Tibial nerve (tissue), 4 donors: ENCODE measurements around the gene HOXA4. TPM values are rescaled to one million over a fixed set of nuclear protein-coding genes. Genes with fewer than 3 reads are reported as not detected.

Experiments
- DNase-seq, 2 donors: peaks; one replicate each; pipeline ENCODE4 v3.0.0-alpha.2; 2019; ENCODE audit warnings: low spot score in 2 of 2
- H3K27ac ChIP-seq, 4 donors: fragments of 200-600 bp; sonication (generic) in 3 of 4; one replicate each; pipeline ENCODE4 v1.5.1; 2017 to 2019; ENCODE audit warnings: mild to moderate bottlenecking in 1 of 4
- H3K27me3 ChIP-seq, 2 donors: fragments of 200-600 bp; sonication (generic) in 1 of 2; one replicate each; pipeline versions ENCODE4 v1.5.1 to v1.6.0; 2017 to 2019
- H3K36me3 ChIP-seq, 3 donors: fragments of 200-600 bp; sonication (generic); one replicate each; pipeline ENCODE4 v1.5.1; 2018 to 2019
- H3K4me1 ChIP-seq, 4 donors: fragments of 200-600 bp; sonication (generic) in 3 of 4; one replicate each; pipeline ENCODE4 v1.5.1; 2017 to 2019
- H3K4me3 ChIP-seq, 4 donors: fragments of 200-600 bp; sonication (generic) in 3 of 4; one replicate each; pipeline ENCODE4 v1.5.1; 2017 to 2019; ENCODE audit warnings: mild to moderate bottlenecking in 1 of 4, moderate library complexity in 1 of 4
- H3K9me3 ChIP-seq, 4 donors: fragments of 200-600 bp; sonication (generic) in 3 of 4; one replicate each; pipeline ENCODE4 v1.5.1; 2017 to 2019
- CTCF ChIP-seq, 5 experiments: fragments of 200-600 bp in 3 of 5; fragments of 450-650 bp in 2 of 5; sonication (generic) in 3 of 5; IDR thresholded peaks; one replicate each; pipeline ENCODE4 v1.5.1; 2016 to 2019; ENCODE audit warnings: antibody characterized with exemption in 5 of 5, mild to moderate bottlenecking in 3 of 5, moderate library complexity in 2 of 5
- EP300 ChIP-seq, 2 donors: sonication (generic); formaldehyde crosslinking; IDR thresholded peaks; one replicate each; pipeline ENCODE4 v1.6.1; 2017; ENCODE audit warnings: antibody characterized with exemption in 2 of 2, mild to moderate bottlenecking in 1 of 2
- POLR2A ChIP-seq, 2 donors: fragments of 450-650 bp; IDR thresholded peaks; one replicate each; pipeline ENCODE4 v1.6.1; 2017; ENCODE audit warnings: antibody characterized with exemption in 2 of 2, mild to moderate bottlenecking in 2 of 2, moderate library complexity in 2 of 2
- whole genome bisulfite sequencing, 2 donors: methylation state at CpG; one replicate each; pipeline ENCODE4 v1.1.5; 2018; 5-methylcytosine and 5-hydroxymethylcytosine counted together
- total RNA-seq, 4 donors: library from RNA; depleted of rRNA; stranded (reverse); fragments of >200 nt; gene quantifications; one replicate each; pipeline ENCODE4 v1.1.0, GENCODE V29; 2016

The HOXA4 gene
- total RNA-seq, 4 donors from 2014 or later = 4.4 to 6.3 (median 4.7) TPM

GRCh38 chr7:27165089-27165995, 34.8 kb upstream of the HOXA4 start, which contains the start of gene HOXA9:
HOXA9 (minus strand) TSS chr7:27165537; CDS start chr7:27165457, 80 bp downstream.
- peak; percentile 91 to 92 for DNase-seq
- TF ChIP-seq POLR2A (IDR thresholded peaks at IDR 0.05) = peak; percentile 33 to 56
- TF ChIP-seq EP300 (IDR thresholded peaks at IDR 0.05) = peak in 1 of 2 donors; percentile 73
- peak in 2 of 5 experiments; percentile 29 to 47 for TF ChIP-seq CTCF (IDR thresholded peaks at IDR 0.05)
- Histone ChIP-seq H3K4me3 (peak within 1 kb of the TSS; percentile 47 to 74 (median 53)), H3K9me3 (no peaks in the 10 kb centered on the region), H3K4me1 (peaks cover 0 to 82% (median 16%) of the 10 kb centered on the region in 4 donors), H3K27ac (peak within 1 kb of the TSS; percentile 77 to 94 (median 88)), H3K27me3 (peaks cover 0 to 91% of the 10 kb centered on the region in 2 donors), H3K36me3 (no peaks in the 10 kb centered on the region)
- 2% methylated on average over 46 to 82 of the region's 82 CpGs for WGBS, 2 donors

DNA sequence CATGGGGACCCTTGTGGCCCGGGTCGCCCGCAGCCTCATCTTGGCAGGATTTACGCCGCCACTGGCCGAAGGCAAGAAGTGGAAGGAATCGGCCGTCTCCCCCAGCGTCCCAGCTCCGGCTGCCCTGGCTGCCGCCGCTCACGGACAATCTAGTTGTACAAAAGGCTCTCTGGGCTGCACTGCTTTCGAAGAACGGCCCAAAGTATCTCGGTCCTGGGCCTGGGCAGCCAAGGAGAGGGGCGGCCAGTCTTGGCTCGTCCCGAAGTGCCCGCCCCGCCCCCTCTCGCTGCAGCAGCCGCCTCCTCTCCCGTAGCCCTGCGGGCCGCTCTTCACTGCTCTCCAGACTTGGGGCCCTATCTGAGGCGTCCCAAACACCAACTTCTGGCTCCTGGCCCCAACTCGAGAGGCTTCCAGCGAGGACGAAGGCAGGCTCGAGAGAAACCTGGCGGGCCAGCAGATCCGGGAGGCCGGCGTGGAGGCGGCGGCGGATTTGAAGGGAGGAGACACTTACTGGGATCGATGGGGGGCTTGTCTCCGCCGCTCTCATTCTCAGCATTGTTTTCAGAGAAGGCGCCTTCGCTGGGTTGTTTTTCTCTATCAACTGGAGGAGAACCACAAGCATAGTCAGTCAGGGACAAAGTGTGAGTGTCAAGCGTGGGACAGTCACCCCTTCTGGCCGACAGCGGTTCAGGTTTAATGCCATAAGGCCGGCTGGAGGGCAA, 34.0 kb upstream of the HOXA4 start:
- H3K4me3 ChIP-seq = peak overlapping the region; percentile 47 to 74 (median 53)
- TF ChIP-seq CTCF (IDR thresholded peaks at IDR 0.05) (peak in 2 of 5 experiments; percentile 13 to 19), POLR2A (IDR thresholded peaks at IDR 0.05) (no peak)
- H3K9me3 ChIP-seq = no peaks in the 10 kb centered on the region
- peak overlapping the region; percentile 71 to 88 (median 82) for H3K27ac ChIP-seq
- H3K27me3 ChIP-seq = peaks cover 0 to 91% of the 10 kb centered on the region in 2 donors
- no peaks in the 10 kb centered on the region for H3K36me3 ChIP-seq
- WGBS, 2 donors = 1 to 5% methylated on average over 26 to 33 of the region's 47 CpGs
- H3K4me1 ChIP-seq = peaks cover 0 to 78% (median 16%) of the 10 kb centered on the region in 4 donors
- no peak for DNase-seq

DNA sequence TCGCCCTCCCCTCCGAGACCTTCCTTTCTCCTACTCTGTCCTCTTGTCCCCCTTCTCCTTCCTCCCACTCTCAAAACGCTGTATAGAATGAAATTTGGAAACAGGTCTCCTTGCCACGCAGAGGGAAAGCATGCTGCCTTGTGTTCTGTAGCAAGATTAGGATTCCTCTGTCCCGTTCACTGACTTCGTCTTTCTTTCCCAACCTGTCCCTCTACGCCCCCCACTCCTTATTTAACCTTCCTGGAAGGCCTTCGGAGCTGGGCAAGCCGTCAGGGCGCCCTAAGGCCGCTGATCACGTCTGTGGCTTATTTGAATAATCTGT, 33.4 kb upstream of the HOXA4 start:
- Histone ChIP-seq H3K4me1 (peaks cover 0 to 72% (median 16%) of the 10 kb centered on the region in 4 donors), H3K27ac (peak overlapping the region in 3 of 4 donors; percentile 71 to 88 (median 87))

DNA sequence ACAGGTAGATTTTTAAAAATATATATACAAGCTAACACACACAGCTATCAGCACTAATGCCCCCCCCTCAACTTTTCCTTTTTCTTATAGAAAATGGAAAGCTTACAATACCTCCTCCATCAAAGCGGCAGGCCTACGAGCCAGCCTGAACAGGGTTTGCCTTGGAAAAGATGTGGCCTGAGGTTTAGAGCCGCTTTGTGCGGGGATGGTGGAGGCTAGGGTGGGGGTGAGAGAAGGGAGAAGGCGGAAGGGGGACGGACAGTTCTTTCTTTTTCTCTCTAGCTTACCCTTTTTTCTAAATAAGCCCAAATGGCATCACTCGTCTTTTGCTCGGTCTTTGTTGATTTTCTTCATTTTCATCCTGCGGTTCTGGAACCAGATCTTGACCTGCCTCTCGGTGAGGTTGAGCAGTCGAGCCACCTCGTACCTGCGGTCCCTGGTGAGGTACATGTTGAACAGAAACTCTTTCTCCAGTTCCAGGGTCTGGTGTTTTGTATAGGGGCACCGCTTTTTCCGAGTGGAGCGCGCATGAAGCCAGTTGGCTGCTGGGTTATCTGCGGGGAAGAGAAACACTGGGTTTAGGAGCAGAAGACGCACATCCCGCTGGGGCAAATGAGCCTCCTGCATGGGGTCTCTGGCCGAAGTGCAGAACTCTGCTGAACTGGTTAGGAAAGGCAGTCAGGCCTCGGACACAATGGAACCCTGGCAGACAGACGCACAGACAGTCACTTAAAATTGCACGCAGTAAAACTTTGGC, 32.9 kb upstream of the HOXA4 start:
- peak overlapping the region in 3 of 4 donors; percentile 71 to 88 (median 87) for H3K27ac ChIP-seq
- TF ChIP-seq POLR2A (IDR thresholded peaks at IDR 0.05) = no peak
- no peak for TF ChIP-seq EP300 (IDR thresholded peaks at IDR 0.05)
- TF ChIP-seq CTCF (IDR thresholded peaks at IDR 0.05) = no peak
- no peaks in the 10 kb centered on the region for H3K9me3 ChIP-seq
- no peaks in the 10 kb centered on the region for H3K36me3 ChIP-seq
- peak in 1 of 2 donors; percentile 10 for DNase-seq
- H3K4me1 ChIP-seq = peaks cover 0 to 72% (median 16%) of the 10 kb centered on the region in 4 donors
- 51 to 56% methylated on average over 24 of the region's 24 CpGs for WGBS, 2 donors
- H3K4me3 ChIP-seq = peak overlapping the region; percentile 47 to 74 (median 53)
- peaks cover 0 to 91% of the 10 kb centered on the region in 2 donors for H3K27me3 ChIP-seq

More for the DNA sequence above, 33.4 kb upstream of the HOXA4 start:
- Histone ChIP-seq H3K4me3 (peak overlapping the region; percentile 47 to 74 (median 53)), H3K36me3 (no peaks in the 10 kb centered on the region), H3K27me3 (peaks cover 0 to 91% of the 10 kb centered on the region in 2 donors), H3K9me3 (no peaks in the 10 kb centered on the region)
- WGBS, 2 donors = 22 to 28% methylated on average over 12 of the region's 12 CpGs
- no peak for DNase-seq
- TF ChIP-seq EP300 (IDR thresholded peaks at IDR 0.05) (no peak), POLR2A (IDR thresholded peaks at IDR 0.05) (no peak), CTCF (IDR thresholded peaks at IDR 0.05) (no peak)
